Measurements from ENCODE around the gene TJAP1.
"Not testable (repeated sequence)": the region's sequence is repeated elsewhere in the genome, so short reads cannot be mapped to it uniquely, and the experiment has no call there.

Gene TJAP1

GRCh38 chr6:43524483-43524961 is 47.2 kb downstream of the TJAP1 start:
- DNase-seq (ENCODE audit: low read depth in 2 of 2): no peak

GRCh38 chr6:43532201-43532600 is 54.8 kb downstream of the TJAP1 start:
- DNase-seq (ENCODE audit: low read depth in 2 of 2): no peak

- not testable (repeated sequence) for DNase-seq (ENCODE audit: low read depth in 2 of 2)
These were observed 61.6 kb downstream of the TJAP1 start for GRCh38 chr6:43538986-43539385.

- not testable (repeated sequence) for DNase-seq (ENCODE audit: low read depth in 2 of 2)
These were observed 62.0 kb downstream of the TJAP1 start for GRCh38 chr6:43539409-43539808.

GRCh38 chr6:43540507-43540906 is 63.1 kb downstream of the TJAP1 start:
- no peak for DNase-seq (ENCODE audit: low read depth in 2 of 2)

GRCh38 chr6:43541774-43542471 is 64.6 kb downstream of the TJAP1 start:
- no peak for DNase-seq (ENCODE audit: low read depth in 2 of 2)

- no peak for DNase-seq (ENCODE audit: low read depth in 2 of 2)
These were observed 67.1 kb downstream of the TJAP1 start for GRCh38 chr6:43544461-43544860.

- no peak for DNase-seq (ENCODE audit: low read depth in 2 of 2)
These were observed 69.9 kb downstream of the TJAP1 start for GRCh38 chr6:43547222-43547621.

All from activated CD8-positive, alpha-beta memory T cell treated with anti-CD3 and anti-CD28 coated beads for 4 hours (primary cell).